VCaP (cell line): ENCODE measurements around the gene RTP5.

ENCODE experiments used
- H3K27ac ChIP-seq: fragments of 450-650 bp; 2 replicates; pipeline ENCODE4 v1.5.1; 2017
- CTCF ChIP-seq: fragments of 450-650 bp; conservative IDR thresholded peaks from 2 replicates; pipeline ENCODE4 v1.5.1; 2017; ENCODE audit warnings: mild to moderate bottlenecking, moderate library complexity

RTP5 gene

GRCh38 chr2:241842067-241842415 is 27.5 kb upstream of the RTP5 start:
- no peak overlapping the region for H3K27ac ChIP-seq
- TF ChIP-seq CTCF = no peak

- H3K27ac ChIP-seq = no peak overlapping the region
- TF ChIP-seq CTCF = no peak
Measured at GRCh38 chr2:241842620-241843211, 26.8 kb upstream of the RTP5 start.

GRCh38 chr2:241843321-241844065 is 26.0 kb upstream of the RTP5 start:
- TF ChIP-seq CTCF = no peak
- H3K27ac ChIP-seq = peak overlapping the region; percentile 45; the same call in 1 of the 2 replicates

- peak overlapping the region; percentile 45; the same call in 1 of the 2 replicates for H3K27ac ChIP-seq
Measured at GRCh38 chr2:241844066-241844728, 25.3 kb upstream of the RTP5 start.

GRCh38 chr2:241844831-241845578 is 24.5 kb upstream of the RTP5 start:
- no peak overlapping the region for H3K27ac ChIP-seq
- TF ChIP-seq CTCF = no peak

More at GRCh38 chr2:241844066-241844728, 25.3 kb upstream of the RTP5 start:
- no peak for TF ChIP-seq CTCF

GRCh38 chr2:241846406-241846805 is 23.1 kb upstream of the RTP5 start:
- H3K27ac ChIP-seq = no peak overlapping the region
- no peak for TF ChIP-seq CTCF
